ENCODE results near the gene TMA7. TPM values are rescaled to one million over a fixed set of nuclear protein-coding genes. Genes with fewer than 3 reads are reported as not detected.
"Not testable (repeated sequence)": the region's sequence is repeated elsewhere in the genome, so short reads cannot be mapped to it uniquely, and the experiment has no call there.

The TMA7 gene
- total RNA-seq, 4 donors from 2014 or later = 122 to 281 (median 190) TPM

DNA sequence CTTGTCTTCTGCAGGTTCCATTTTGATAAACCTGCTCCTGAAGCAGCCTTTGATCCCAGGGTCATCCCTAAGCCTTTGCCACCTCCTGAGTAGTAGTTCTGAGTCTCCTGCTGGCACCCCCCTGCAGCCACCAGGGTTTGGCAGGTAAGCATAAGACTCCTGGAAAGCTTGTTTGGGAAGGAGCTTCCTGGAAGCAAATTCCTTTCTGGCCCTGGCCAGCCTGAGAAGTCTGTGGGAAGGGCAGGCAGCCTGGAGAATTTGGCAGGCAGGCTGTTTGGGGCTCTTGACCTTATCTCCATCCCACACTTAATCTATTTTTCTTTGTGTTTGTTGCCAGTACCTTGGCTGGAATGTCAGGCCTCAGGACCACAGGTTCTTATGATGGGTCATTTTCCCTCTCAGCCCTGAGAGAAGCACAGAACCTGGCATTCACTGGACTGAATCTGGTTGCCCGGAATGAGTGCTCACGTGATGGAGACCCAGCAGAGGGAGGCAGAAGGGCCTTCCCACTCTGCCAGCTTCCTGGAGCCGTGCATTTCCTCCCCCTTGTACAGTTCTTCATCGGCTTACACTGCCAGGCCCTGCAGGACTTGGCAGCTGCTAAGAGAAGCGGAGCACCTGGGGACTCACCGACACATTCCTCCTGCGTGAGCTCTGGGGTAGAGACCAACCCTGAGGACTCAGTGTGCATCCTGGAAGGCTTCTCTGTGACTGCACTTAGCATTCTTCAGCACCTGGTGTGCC, 19.9 kb downstream of the TMA7 start:
- no peak for TF ChIP-seq EP300 (IDR thresholded peaks at IDR 0.05)
- TF ChIP-seq, protein P1, sequence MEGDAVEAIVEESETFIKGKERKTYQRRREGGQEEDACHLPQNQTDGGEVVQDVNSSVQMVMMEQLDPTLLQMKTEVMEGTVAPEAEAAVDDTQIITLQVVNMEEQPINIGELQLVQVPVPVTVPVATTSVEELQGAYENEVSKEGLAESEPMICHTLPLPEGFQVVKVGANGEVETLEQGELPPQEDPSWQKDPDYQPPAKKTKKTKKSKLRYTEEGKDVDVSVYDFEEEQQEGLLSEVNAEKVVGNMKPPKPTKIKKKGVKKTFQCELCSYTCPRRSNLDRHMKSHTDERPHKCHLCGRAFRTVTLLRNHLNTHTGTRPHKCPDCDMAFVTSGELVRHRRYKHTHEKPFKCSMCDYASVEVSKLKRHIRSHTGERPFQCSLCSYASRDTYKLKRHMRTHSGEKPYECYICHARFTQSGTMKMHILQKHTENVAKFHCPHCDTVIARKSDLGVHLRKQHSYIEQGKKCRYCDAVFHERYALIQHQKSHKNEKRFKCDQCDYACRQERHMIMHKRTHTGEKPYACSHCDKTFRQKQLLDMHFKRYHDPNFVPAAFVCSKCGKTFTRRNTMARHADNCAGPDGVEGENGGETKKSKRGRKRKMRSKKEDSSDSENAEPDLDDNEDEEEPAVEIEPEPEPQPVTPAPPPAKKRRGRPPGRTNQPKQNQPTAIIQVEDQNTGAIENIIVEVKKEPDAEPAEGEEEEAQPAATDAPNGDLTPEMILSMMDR (IDR thresholded peaks at IDR 0.05) = no peak
- TF ChIP-seq POLR2AphosphoS5 (IDR thresholded peaks at IDR 0.05) = no peak
- no peak for TF ChIP-seq POLR2A (IDR thresholded peaks at IDR 0.05)
- DNase-seq (ENCODE audit: low spot score in 2 of 2) = no peak
- no peak overlapping the region for H3K4me3 ChIP-seq
- no peak overlapping the region for H3K27ac ChIP-seq
- H3K4me1 ChIP-seq = peaks cover under 1% of the 10 kb centered on the region
- no peaks in the 10 kb centered on the region for H3K9me3 ChIP-seq
- H3K27me3 ChIP-seq = no peaks in the 10 kb centered on the region
- peaks cover 68% of the 10 kb centered on the region for H3K36me3 ChIP-seq
- 58% methylated on average over 6 of the region's 7 CpGs for WGBS

DNA sequence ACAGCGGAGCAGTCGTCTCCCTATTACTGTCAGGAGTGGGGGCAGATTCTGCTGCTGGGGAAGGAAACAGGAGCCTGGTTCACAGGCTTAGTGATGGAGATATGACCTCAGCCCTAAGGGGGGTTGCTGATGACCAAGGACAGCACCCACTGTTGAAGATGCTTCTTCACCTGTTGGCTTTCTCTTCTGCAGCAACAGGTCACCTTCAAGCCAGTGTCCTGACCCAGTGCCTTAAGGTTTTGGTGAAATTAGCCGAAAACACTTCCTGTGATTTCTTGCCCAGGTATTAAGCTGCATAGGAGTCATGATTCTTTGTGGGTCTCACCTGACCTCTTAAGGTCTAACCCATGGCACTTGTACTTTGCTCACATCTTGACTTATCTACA, 20.5 kb downstream of the TMA7 start:
- H3K4me1 ChIP-seq = peaks cover 6% of the 10 kb centered on the region
- DNase-seq (ENCODE audit: low spot score in 2 of 2) = no peak
- TF ChIP-seq POLR2AphosphoS5 (IDR thresholded peaks at IDR 0.05) (no peak), POLR2A (IDR thresholded peaks at IDR 0.05) (no peak), EP300 (IDR thresholded peaks at IDR 0.05) (no peak)
- TF ChIP-seq, protein P1 (IDR thresholded peaks at IDR 0.05) = no peak
- H3K27me3 ChIP-seq = no peaks in the 10 kb centered on the region
- WGBS = 69% methylated on average over 3 of the region's 3 CpGs
- H3K36me3 ChIP-seq = peaks cover 63% of the 10 kb centered on the region
- H3K27ac ChIP-seq = no peak overlapping the region
- H3K9me3 ChIP-seq = no peaks in the 10 kb centered on the region
- H3K4me3 ChIP-seq = no peak overlapping the region

DNA sequence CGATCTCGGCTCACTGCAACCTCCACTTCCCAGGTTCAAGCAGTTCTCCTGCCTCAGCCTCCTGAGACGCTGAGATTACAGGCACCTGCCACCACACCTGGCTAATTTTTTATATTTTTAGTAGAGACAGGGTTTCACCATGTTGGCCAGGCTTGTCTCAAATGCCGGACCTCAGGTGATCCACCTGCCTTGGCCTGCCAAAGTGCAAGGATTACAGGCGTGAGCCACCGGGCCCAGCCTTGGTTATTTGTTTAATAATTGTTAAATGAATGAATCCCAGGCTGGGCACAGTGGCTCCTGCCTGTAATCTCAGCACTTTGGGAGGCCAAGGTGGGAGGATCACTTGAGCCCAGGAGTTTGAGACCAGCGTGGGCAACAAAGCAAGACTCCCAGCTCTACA, 21.7 kb downstream of the TMA7 start:
- not testable (repeated sequence) for DNase-seq (ENCODE audit: low spot score in 2 of 2)
- WGBS = 93% methylated on average over 7 of the region's 7 CpGs
- H3K36me3 ChIP-seq = peaks cover 57% of the 10 kb centered on the region

DNA sequence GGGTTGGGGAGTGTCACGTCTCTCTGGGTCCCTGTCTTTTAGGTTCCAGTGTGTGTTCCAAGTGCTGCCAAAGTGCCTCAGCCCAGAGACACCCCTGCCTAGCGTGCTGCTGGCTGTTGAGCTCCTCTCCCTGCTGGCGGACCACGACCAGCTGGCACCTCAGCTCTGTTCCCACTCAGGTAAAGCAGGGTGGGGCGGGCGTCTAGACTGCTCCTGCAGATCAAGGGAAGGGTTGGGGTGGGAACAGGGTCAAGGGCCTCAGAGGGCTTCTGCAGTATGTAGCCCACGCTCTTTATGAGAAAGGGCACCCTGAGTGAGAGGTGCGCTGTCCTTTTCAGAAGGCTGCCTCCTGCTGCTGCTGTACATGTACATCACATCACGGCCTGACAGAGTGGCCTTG, 23.6 kb downstream of the TMA7 start:
- H3K36me3 ChIP-seq = peaks cover 52% of the 10 kb centered on the region
- WGBS = 79% methylated on average over 3 of the region's 9 CpGs

More for the DNA sequence above, 21.7 kb downstream of the TMA7 start:
- H3K4me1 ChIP-seq = peaks cover 16% of the 10 kb centered on the region
- H3K27ac ChIP-seq, H3K4me3 ChIP-seq, H3K9me3 ChIP-seq, H3K27me3 ChIP-seq: not testable (repeated sequence)

DNA sequence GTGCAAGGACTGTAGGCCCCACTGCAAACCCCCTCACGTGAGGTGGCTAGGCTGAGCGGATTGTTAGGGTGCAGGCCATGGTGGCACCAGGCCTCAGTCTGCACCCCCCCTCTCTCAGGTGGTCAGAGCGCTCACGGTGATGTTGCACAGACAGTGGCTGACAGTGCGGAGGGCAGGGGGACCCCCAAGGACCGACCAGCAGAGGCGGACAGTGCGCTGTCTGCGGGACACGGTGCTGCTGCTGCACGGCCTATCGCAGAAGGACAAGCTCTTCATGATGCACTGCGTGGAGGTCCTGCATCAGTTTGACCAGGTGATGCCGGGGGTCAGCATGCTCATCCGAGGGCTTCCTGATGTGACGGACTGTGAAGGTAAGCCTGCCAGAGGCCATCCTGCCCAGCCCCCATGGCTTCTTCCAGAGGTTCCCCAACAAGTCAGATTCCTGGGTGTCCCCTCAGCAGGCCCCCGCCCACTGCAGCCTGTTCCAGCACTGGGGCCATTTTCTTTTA, 24.7 kb downstream of the TMA7 start:
- WGBS = 93% methylated on average over 12 of the region's 17 CpGs

More for the DNA sequence above, 23.6 kb downstream of the TMA7 start:
- peaks cover 35% of the 10 kb centered on the region for H3K4me1 ChIP-seq
- DNase-seq (ENCODE audit: low spot score in 2 of 2) = no peak
- H3K4me3 ChIP-seq = no peak overlapping the region
- no peak for TF ChIP-seq POLR2A (IDR thresholded peaks at IDR 0.05)
- no peak for TF ChIP-seq POLR2AphosphoS5 (IDR thresholded peaks at IDR 0.05)
- TF ChIP-seq, protein P1 (IDR thresholded peaks at IDR 0.05) = no peak
- TF ChIP-seq EP300 (IDR thresholded peaks at IDR 0.05) = no peak
- no peaks in the 10 kb centered on the region for H3K9me3 ChIP-seq
- H3K27me3 ChIP-seq = no peaks in the 10 kb centered on the region
- no peak overlapping the region for H3K27ac ChIP-seq

More for the DNA sequence above, 24.7 kb downstream of the TMA7 start:
- H3K4me3 ChIP-seq = no peak overlapping the region
- H3K27me3 ChIP-seq = no peaks in the 10 kb centered on the region
- no peak for DNase-seq (ENCODE audit: low spot score in 2 of 2)
- H3K27ac ChIP-seq = peak overlapping the region; percentile 97
- H3K36me3 ChIP-seq = peaks cover 50% of the 10 kb centered on the region
- TF ChIP-seq POLR2A (IDR thresholded peaks at IDR 0.05) (no peak), EP300 (IDR thresholded peaks at IDR 0.05) (no peak), POLR2AphosphoS5 (IDR thresholded peaks at IDR 0.05) (no peak)
- TF ChIP-seq, protein P1 (IDR thresholded peaks at IDR 0.05) = no peak
- peaks cover 46% of the 10 kb centered on the region for H3K4me1 ChIP-seq
- H3K9me3 ChIP-seq = no peaks in the 10 kb centered on the region
